PC-9 (cell line): ENCODE data around the gene GSE1. TPM values are rescaled to one million over a fixed set of nuclear protein-coding genes. Genes with fewer than 3 reads are reported as not detected.

Experiments used
- BruUV-seq: library from RNA; stranded (reverse); fragments of 400-500 nt; replicated peaks from 2 replicates; lab custom pipeline; 2021; lab: Mats Ljungman, UMichigan
- CTCF ChIA-PET: fragments of 300-600 bp; sonication (Branson Sonifier 250); formaldehyde crosslinking; loops from one replicate; lab custom pipeline; 2022; ENCODE audit warnings: antibody characterized with exemption; lab: Charles Lee
- POLR2A ChIA-PET: fragments of 300-600 bp; sonication (Branson Sonifier 250); formaldehyde crosslinking; loops from one replicate; lab custom pipeline; 2022; ENCODE audit warnings: antibody characterized with exemption; ENCODE audit not compliant: unreplicated experiment; lab: Charles Lee
- DNase-seq, 2 experiments: peaks; one replicate each; pipeline versions ENCODE4 v3.0.0 to v3.0.0-alpha.2; 2015 to 2022; ENCODE audit warnings: mixed read lengths in 1 of 2
- H2AFZ ChIP-seq: fragments of 200-600 bp; sonication (generic); 2 replicates; pipeline ENCODE4 v1.8.1; 2017; ENCODE audit warnings: antibody characterized with exemption
- H3F3A ChIP-seq: fragments of 200-600 bp; sonication (generic); 2 replicates; pipeline ENCODE4 v1.8.1; 2017; ENCODE audit warnings: antibody characterized with exemption, mild to moderate bottlenecking, low read depth; ENCODE audit not compliant: insufficient read depth
- H3K27ac ChIP-seq: fragments of 200-600 bp; sonication (generic); 2 replicates; pipeline ENCODE4 v1.6.1; 2016; ENCODE audit warnings: mixed run types
- H3K27me3 ChIP-seq: fragments of 200-600 bp; sonication (generic); 2 replicates; pipeline ENCODE4 v1.6.1; 2016; ENCODE audit warnings: low read depth, mixed run types; ENCODE audit not compliant: insufficient read depth
- H3K36me3 ChIP-seq: fragments of 200-600 bp; sonication (generic); 2 replicates; pipeline ENCODE4 v1.6.1; 2016; ENCODE audit warnings: low read depth, mixed run types
- H3K4me1 ChIP-seq: fragments of 200-600 bp; sonication (generic); replicated peaks from 2 replicates; pipeline ENCODE4 v1.6.1; 2016; ENCODE audit warnings: mixed run types; ENCODE audit not compliant: insufficient read depth
- H3K4me2 ChIP-seq: fragments of 200-600 bp; sonication (generic); 2 replicates; pipeline ENCODE4 v1.6.1; 2017; ENCODE audit warnings: mixed run types
- H3K4me3 ChIP-seq: fragments of 200-600 bp; sonication (generic); 2 replicates; pipeline ENCODE4 v1.6.1; 2016; ENCODE audit warnings: mixed run types
- H3K79me2 ChIP-seq: fragments of 200-600 bp; sonication (generic); 2 replicates; pipeline ENCODE4 v1.6.1; 2017; ENCODE audit warnings: low read depth, mixed run types
- H3K9me2 ChIP-seq: fragments of 200-600 bp; sonication (generic); 2 replicates; pipeline ENCODE4 v1.8.1; 2017; ENCODE audit warnings: mild to moderate bottlenecking; ENCODE audit not compliant: insufficient read depth
- H3K9me3 ChIP-seq: fragments of 200-600 bp; sonication (generic); 2 replicates; pipeline ENCODE4 v1.8.1; 2016; ENCODE audit warnings: low read depth; ENCODE audit not compliant: insufficient read depth
- H4K20me1 ChIP-seq: fragments of 200-600 bp; sonication (generic); 2 replicates; pipeline ENCODE4 v1.8.1; 2017; ENCODE audit not compliant: insufficient read depth
- CTCF ChIP-seq: fragments of 200-600 bp; sonication (generic); conservative IDR thresholded peaks from 2 replicates; pipeline ENCODE4 v1.6.1; 2017; ENCODE audit warnings: mixed run types, antibody characterized with exemption, mild to moderate bottlenecking, moderate library complexity
- EZH2 ChIP-seq: fragments of 200-600 bp; sonication (generic); IDR thresholded peaks from 2 replicates; pipeline ENCODE4 v1.8.0; 2017; ENCODE audit warnings: antibody characterized with exemption, low read depth
- intact Hi-C: fragments of 100-400 bp; cut with micrococcal nuclease; formaldehyde crosslinking; loops from one replicate; pipeline ENCODE4 v1.10.0; 2022; ENCODE audit not compliant: unreplicated experiment
- total RNA-seq: library from RNA; stranded (reverse); gene quantifications from 2 replicates; pipeline ENCODE4 v1.2.3, GENCODE V29; 2021

The GSE1 gene
- total RNA-seq, 1 experiment from 2014 or later = 83.5 TPM

- intact Hi-C loops = no loop called here
- TF ChIP-seq CTCF (no peak), EZH2 (no peak)
- no peaks in the 10 kb centered on the region for H3K4me1 ChIP-seq
- H3K4me2 ChIP-seq = no peak overlapping the region
- H3K9me3 ChIP-seq = no peaks in the 10 kb centered on the region
- H3K79me2 ChIP-seq = no peaks in the 10 kb centered on the region; the same call in 1 of the 2 replicates
- no peak overlapping the region for H2AFZ ChIP-seq
- ChIA-PET POLR2A (no interaction called here), CTCF (no interaction called here)
- H3F3A ChIP-seq = peaks cover 4% of the 10 kb centered on the region; the same call in 1 of the 2 replicates
- no peaks in the 10 kb centered on the region for H3K9me2 ChIP-seq
- no peaks in the 10 kb centered on the region for H3K36me3 ChIP-seq
- peaks cover 81% of the 10 kb centered on the region for H4K20me1 ChIP-seq
- DNase-seq = no peak
- no peak overlapping the region for H3K27ac ChIP-seq
- no peaks in the 10 kb centered on the region for H3K27me3 ChIP-seq
- BruUV-seq = no TSS peak
- H3K4me3 ChIP-seq = no peak overlapping the region
Observed at GRCh38 chr16:85600530-85601271, 12.4 kb upstream of the GSE1 start.

- H3K4me3 ChIP-seq = no peak overlapping the region
- no peak overlapping the region for H3K4me2 ChIP-seq
- H3F3A ChIP-seq = peaks cover 4% of the 10 kb centered on the region; the same call in 1 of the 2 replicates
- H3K9me3 ChIP-seq = no peaks in the 10 kb centered on the region
- no peak overlapping the region for H3K27ac ChIP-seq
- H3K4me1 ChIP-seq = no peaks in the 10 kb centered on the region
- no peaks in the 10 kb centered on the region for H3K36me3 ChIP-seq
- no peaks in the 10 kb centered on the region; the same call in 1 of the 2 replicates for H3K79me2 ChIP-seq
- intact Hi-C loops = no loop called here
- no peaks in the 10 kb centered on the region for H3K9me2 ChIP-seq
- BruUV-seq = no TSS peak
- TF ChIP-seq CTCF (no peak), EZH2 (no peak)
- DNase-seq = no peak
- CTCF ChIA-PET = no interaction called here
- peaks cover 83% of the 10 kb centered on the region for H4K20me1 ChIP-seq
- H3K27me3 ChIP-seq = no peaks in the 10 kb centered on the region
- POLR2A ChIA-PET = no interaction called here
- H2AFZ ChIP-seq = no peak overlapping the region
Observed at GRCh38 chr16:85601272-85601639, 11.9 kb upstream of the GSE1 start.

- H3K79me2 ChIP-seq = no peaks in the 10 kb centered on the region; the same call in 1 of the 2 replicates
- TF ChIP-seq EZH2 (no peak), CTCF (no peak)
- intact Hi-C loops = no loop called here
- peaks cover 4% of the 10 kb centered on the region; the same call in 1 of the 2 replicates for H3F3A ChIP-seq
- no peak overlapping the region for H3K4me3 ChIP-seq
- no peaks in the 10 kb centered on the region for H3K27me3 ChIP-seq
- H2AFZ ChIP-seq = no peak overlapping the region
- no peak overlapping the region for H3K4me2 ChIP-seq
- H3K36me3 ChIP-seq = no peaks in the 10 kb centered on the region
- H3K9me3 ChIP-seq = no peaks in the 10 kb centered on the region
- H4K20me1 ChIP-seq = peaks cover 77% of the 10 kb centered on the region
- H3K27ac ChIP-seq = no peak overlapping the region
- no TSS peak for BruUV-seq
- no peaks in the 10 kb centered on the region for H3K4me1 ChIP-seq
- no peaks in the 10 kb centered on the region for H3K9me2 ChIP-seq
- ChIA-PET CTCF (no interaction called here), POLR2A (no interaction called here)
- DNase-seq = no peak
Observed at GRCh38 chr16:85601730-85602401, 11.3 kb upstream of the GSE1 start.
